ENCODE measurements around the gene HTR1B.

HTR1B gene

GRCh38 chr6:77447254-77447653 is 16.0 kb downstream of the HTR1B start:
- TF ChIP-seq EGR1 (IDR thresholded peaks at IDR 0.05) (no peak), TCF12 (IDR thresholded peaks at IDR 0.05; ENCODE audit: low read depth) (no peak), RAD21 (IDR thresholded peaks at IDR 0.05; ENCODE audit: low read depth) (no peak), REST (IDR thresholded peaks at IDR 0.05; ENCODE audit: low read depth) (no peak), ZBTB7A (IDR thresholded peaks at IDR 0.05; ENCODE audit: low read depth) (no peak), TAF1 (IDR thresholded peaks at IDR 0.05; ENCODE audit: low read depth) (no peak)

- TF ChIP-seq TEAD4 (IDR thresholded peaks at IDR 0.05) (no peak), TCF12 (IDR thresholded peaks at IDR 0.05; ENCODE audit: low read depth) (no peak), USF1 (IDR thresholded peaks at IDR 0.05) (no peak), NFIC (IDR thresholded peaks at IDR 0.05) (no peak), EP300 (IDR thresholded peaks at IDR 0.05; ENCODE audit: borderline replicate concordance) (no peak), TAF1 (IDR thresholded peaks at IDR 0.05; ENCODE audit: low read depth) (no peak), REST (IDR thresholded peaks at IDR 0.05; ENCODE audit: low read depth) (no peak), FOXM1 (IDR thresholded peaks at IDR 0.05; ENCODE audit: borderline replicate concordance, low read depth) (no peak), YY1 (IDR thresholded peaks at IDR 0.05; ENCODE audit: low read depth) (no peak), CEBPB (IDR thresholded peaks at IDR 0.05) (no peak), EGR1 (IDR thresholded peaks at IDR 0.05) (no peak), CREB1 (IDR thresholded peaks at IDR 0.05; ENCODE audit: low read depth) (no peak), ZBTB7A (IDR thresholded peaks at IDR 0.05; ENCODE audit: low read depth) (no peak), RAD21 (IDR thresholded peaks at IDR 0.05; ENCODE audit: low read depth) (no peak), MAX (IDR thresholded peaks at IDR 0.05) (no peak)
Observed at GRCh38 chr6:77446249-77446648, 17.0 kb downstream of the HTR1B start.

- TF ChIP-seq TCF12 (IDR thresholded peaks at IDR 0.05; ENCODE audit: low read depth) = no peak
- TF ChIP-seq FOXM1 (IDR thresholded peaks at IDR 0.05; ENCODE audit: borderline replicate concordance, low read depth) = no peak
- no peak for TF ChIP-seq USF1 (IDR thresholded peaks at IDR 0.05)
- TF ChIP-seq EGR1 (IDR thresholded peaks at IDR 0.05) = no peak
- TF ChIP-seq EP300 (IDR thresholded peaks at IDR 0.05; ENCODE audit: borderline replicate concordance) = no peak
- TF ChIP-seq TEAD4 (IDR thresholded peaks at IDR 0.05) = no peak
- TF ChIP-seq CEBPB (IDR thresholded peaks at IDR 0.05) = no peak
- TF ChIP-seq MAX (IDR thresholded peaks at IDR 0.05) = no peak
- TF ChIP-seq NFIC (IDR thresholded peaks at IDR 0.05) = no peak
- no peak for TF ChIP-seq ZBTB7A (IDR thresholded peaks at IDR 0.05; ENCODE audit: low read depth)
- no peak for TF ChIP-seq RAD21 (IDR thresholded peaks at IDR 0.05; ENCODE audit: low read depth)
- no peak for TF ChIP-seq TAF1 (IDR thresholded peaks at IDR 0.05; ENCODE audit: low read depth)
- TF ChIP-seq REST (IDR thresholded peaks at IDR 0.05; ENCODE audit: low read depth) = no peak
- TF ChIP-seq CREB1 (IDR thresholded peaks at IDR 0.05; ENCODE audit: low read depth) = no peak
- no peak for TF ChIP-seq YY1 (IDR thresholded peaks at IDR 0.05; ENCODE audit: low read depth)
Observed at GRCh38 chr6:77445214-77445613, 18.1 kb downstream of the HTR1B start.

GRCh38 chr6:77440206-77440976 is 22.9 kb downstream of the HTR1B start:
- TF ChIP-seq REST (IDR thresholded peaks at IDR 0.05; ENCODE audit: low read depth) (no peak), ZBTB7A (IDR thresholded peaks at IDR 0.05; ENCODE audit: low read depth) (no peak), EGR1 (IDR thresholded peaks at IDR 0.05) (no peak), CREB1 (IDR thresholded peaks at IDR 0.05; ENCODE audit: low read depth) (no peak), USF1 (IDR thresholded peaks at IDR 0.05) (no peak)
